Left hindlimb (tissue), 1 donor: ENCODE data around the gene C13orf46.

Source experiments
- DNase-seq: peaks from one replicate; pipeline ENCODE4 v3.0.0-alpha.2; 2018

C13orf46 gene

GRCh38 chr13:113953561-113953960 is 20.3 kb downstream of the C13orf46 start:
- DNase-seq = peak; percentile 19

- peak; percentile 26 for DNase-seq
Measured at GRCh38 chr13:113952983-113953520, 20.8 kb downstream of the C13orf46 start.

GRCh38 chr13:113952151-113952982 is 21.5 kb downstream of the C13orf46 start:
- DNase-seq = peak; percentile 26

GRCh38 chr13:113951246-113951999 is 22.5 kb downstream of the C13orf46 start:
- peak; percentile 83 for DNase-seq

- DNase-seq = peak; percentile 9
Measured at GRCh38 chr13:113950451-113951245, 23.2 kb downstream of the C13orf46 start.

- DNase-seq = peak; percentile 28
Measured at GRCh38 chr13:113949546-113949945, 24.3 kb downstream of the C13orf46 start.

GRCh38 chr13:113948034-113948742 is 25.7 kb downstream of the C13orf46 start:
- peak; percentile 16 for DNase-seq

- peak; percentile 70 for DNase-seq
Measured at GRCh38 chr13:113947311-113948033, 26.4 kb downstream of the C13orf46 start.

- peak; percentile 31 for DNase-seq
Measured at GRCh38 chr13:113946409-113947181, 27.3 kb downstream of the C13orf46 start.

- peak; percentile 21 for DNase-seq
Measured at GRCh38 chr13:113945857-113946408, 27.9 kb downstream of the C13orf46 start.

- peak; percentile 24 for DNase-seq
Measured at GRCh38 chr13:113943821-113944565, 29.9 kb downstream of the C13orf46 start.

GRCh38 chr13:113942591-113943103 is 31.2 kb downstream of the C13orf46 start:
- DNase-seq = peak; percentile 27

- peak; percentile 23 for DNase-seq
Measured at GRCh38 chr13:113941571-113942191, 32.2 kb downstream of the C13orf46 start.

GRCh38 chr13:113939944-113940297 is 34.0 kb downstream of the C13orf46 start:
- no peak for DNase-seq

- DNase-seq = no peak
Measured at GRCh38 chr13:113939129-113939943, 34.5 kb downstream of the C13orf46 start.

- no peak for DNase-seq
Measured at GRCh38 chr13:113938716-113939115, 35.2 kb downstream of the C13orf46 start.

- peak; percentile 37 for DNase-seq
Measured at GRCh38 chr13:113938246-113938645, 35.6 kb downstream of the C13orf46 start.
